Stimulated activated CD8-positive, alpha-beta memory T cell treated with anti-CD3 and anti-CD28 coated beads, Interleukin-7, amount 100 ng/mL, for 4 hours (primary cell): ENCODE data around the gene RAB20.
"Not testable (repeated sequence)": the region's sequence is repeated elsewhere in the genome, so short reads cannot be mapped to it uniquely, and the experiment has no call there.

Source experiments
- DNase-seq, 2 donors: peaks; one replicate each; pipeline ENCODE4 v3.0.0-alpha.2; 2020; ENCODE audit warnings: low read depth in 2 of 2

RAB20 gene

GRCh38 chr13:110554946-110555345 lies 6.6 kb downstream of the RAB20 start:
- DNase-seq = no peak

GRCh38 chr13:110554227-110554836 lies 7.2 kb downstream of the RAB20 start:
- no peak for DNase-seq

- no peak for DNase-seq
These were observed 8.1 kb downstream of the RAB20 start for GRCh38 chr13:110553417-110553816.

- no peak for DNase-seq
These were observed 8.8 kb downstream of the RAB20 start for GRCh38 chr13:110552767-110553166.

- no peak for DNase-seq
These were observed 10.2 kb downstream of the RAB20 start for GRCh38 chr13:110551284-110551683.

- no peak for DNase-seq
These were observed 11.7 kb downstream of the RAB20 start for GRCh38 chr13:110549795-110550160.

GRCh38 chr13:110548891-110549794 lies 12.4 kb downstream of the RAB20 start:
- no peak for DNase-seq

- no peak for DNase-seq
These were observed 14.6 kb downstream of the RAB20 start for GRCh38 chr13:110546926-110547325.

- no peak for DNase-seq
These were observed 15.1 kb downstream of the RAB20 start for GRCh38 chr13:110546378-110546777.

- DNase-seq = no peak
These were observed 19.2 kb downstream of the RAB20 start for GRCh38 chr13:110542169-110542796.

GRCh38 chr13:110541526-110541920 lies 20.0 kb downstream of the RAB20 start:
- no peak for DNase-seq

- DNase-seq = no peak
These were observed 20.5 kb downstream of the RAB20 start for GRCh38 chr13:110540871-110541525.

- DNase-seq = no peak
These were observed 21.6 kb downstream of the RAB20 start for GRCh38 chr13:110539894-110540293.

- no peak for DNase-seq
These were observed 22.9 kb downstream of the RAB20 start for GRCh38 chr13:110538632-110539031.

GRCh38 chr13:110536006-110536693 lies 25.4 kb downstream of the RAB20 start:
- DNase-seq = no peak

- DNase-seq = no peak
These were observed 26.0 kb downstream of the RAB20 start for GRCh38 chr13:110535526-110535925.

GRCh38 chr13:110533771-110534670 lies 27.5 kb downstream of the RAB20 start:
- DNase-seq = no peak

GRCh38 chr13:110532258-110532657 lies 29.3 kb downstream of the RAB20 start:
- DNase-seq = not testable (repeated sequence)

GRCh38 chr13:110531671-110532083 lies 29.8 kb downstream of the RAB20 start:
- DNase-seq = no peak

GRCh38 chr13:110531100-110531499 lies 30.4 kb downstream of the RAB20 start:
- no peak for DNase-seq
